PC-3 (cell line): ENCODE measurements around the gene FHIP1A.

Source experiments
- CTCF ChIP-seq: fragments of 300-600 bp; sonication (generic); conservative IDR thresholded peaks from 2 replicates; pipeline ENCODE4 v1.5.1; 2017; ENCODE audit warnings: antibody characterized with exemption, low read depth, mild to moderate bottlenecking, low read length
- EZH2 ChIP-seq: fragments of 300-600 bp; sonication (generic); IDR thresholded peaks from one replicate; pipeline ENCODE4 v1.6.1; 2017; ENCODE audit warnings: antibody characterized with exemption, mild to moderate bottlenecking, low read length; ENCODE audit not compliant: unreplicated experiment

GRCh38 chr4:151361126-151361525 is 47.9 kb upstream of the FHIP1A start:
- TF ChIP-seq CTCF: no peak
- TF ChIP-seq EZH2: no peak
